DLD1 (cell line): ENCODE measurements around the gene DPP8.
"Not testable (repeated sequence)": the region's sequence is repeated elsewhere in the genome, so short reads cannot be mapped to it uniquely, and the experiment has no call there.

Experiments used
- in situ Hi-C: cut with HindIII; loops from 2 replicates; pipeline ENCODE4 v1.10.0; 2017; ENCODE audit warnings: low sequenced_read_pairs

Gene DPP8

GRCh38 chr15:65525622-65526021 is 8.1 kb upstream of the DPP8 start:
- in situ Hi-C loops: no loop called here

- in situ Hi-C loops: no loop called here
Observed at GRCh38 chr15:65524226-65524625, 6.7 kb upstream of the DPP8 start.

- in situ Hi-C loops: no loop called here
Observed at GRCh38 chr15:65521350-65521749, 3.9 kb upstream of the DPP8 start.

- in situ Hi-C loops: no loop called here
Observed at GRCh38 chr15:65518633-65519285, 1.3 kb upstream of the DPP8 start.

GRCh38 chr15:65517866-65518207 is 348 bp upstream of the DPP8 start:
- in situ Hi-C loops: no loop called here

GRCh38 chr15:65512807-65513416 is 4.6 kb downstream of the DPP8 start:
- in situ Hi-C loops: no loop called here

- in situ Hi-C loops: no loop called here
Observed at GRCh38 chr15:65512189-65512588, 5.3 kb downstream of the DPP8 start.

GRCh38 chr15:65509321-65509720 is 8.2 kb downstream of the DPP8 start:
- in situ Hi-C loops: no loop called here

- in situ Hi-C loops: no loop called here
Observed at GRCh38 chr15:65494076-65494475, 23.4 kb downstream of the DPP8 start.

GRCh38 chr15:65484876-65485275 is 32.6 kb downstream of the DPP8 start:
- in situ Hi-C loops: no loop called here

GRCh38 chr15:65476903-65477302 is 40.6 kb downstream of the DPP8 start:
- in situ Hi-C loops: no loop called here

- in situ Hi-C loops: no loop called here
Observed at GRCh38 chr15:65470866-65471265, 46.6 kb downstream of the DPP8 start.

- in situ Hi-C loops: no loop called here
Observed at GRCh38 chr15:65468229-65468909, 49.1 kb downstream of the DPP8 start.

GRCh38 chr15:65466901-65467300 is 50.6 kb downstream of the DPP8 start:
- in situ Hi-C loops: no loop called here

GRCh38 chr15:65463096-65463495 is 54.4 kb downstream of the DPP8 start:
- in situ Hi-C loops: not testable (repeated sequence)

GRCh38 chr15:65460741-65461347 is 56.6 kb downstream of the DPP8 start:
- in situ Hi-C loops: no loop called here

GRCh38 chr15:65455256-65455655 is 62.2 kb downstream of the DPP8 start:
- in situ Hi-C loops: not testable (repeated sequence)

- in situ Hi-C loops: no loop called here
Observed at GRCh38 chr15:65451989-65452388, 65.5 kb downstream of the DPP8 start.

- in situ Hi-C loops: no loop called here
Observed at GRCh38 chr15:65450556-65450955, 66.9 kb downstream of the DPP8 start.

- in situ Hi-C loops: no loop called here
Observed at GRCh38 chr15:65447145-65447544, 70.3 kb downstream of the DPP8 start.

- in situ Hi-C loops: no loop called here
Observed at GRCh38 chr15:65434201-65434600, 83.3 kb downstream of the DPP8 start.

- in situ Hi-C loops: no loop called here
Observed at GRCh38 chr15:65431731-65432130, 85.8 kb downstream of the DPP8 start.
